ENCODE measurements around the gene SLC24A3.
"Not testable (repeated sequence)": the region's sequence is repeated elsewhere in the genome, so short reads cannot be mapped to it uniquely, and the experiment has no call there.

The SLC24A3 gene

GRCh38 chr20:19748681-19749080, 536.2 kb downstream of the SLC24A3 start:
- no peak for DNase-seq (ENCODE audit: low spot score)

- DNase-seq (ENCODE audit: low spot score): no peak
Observed at GRCh38 chr20:19749618-19750071, 537.2 kb downstream of the SLC24A3 start.

- no peak for DNase-seq (ENCODE audit: low spot score)
Observed at GRCh38 chr20:19750101-19750606, 537.7 kb downstream of the SLC24A3 start.

- no peak for DNase-seq (ENCODE audit: low spot score)
Observed at GRCh38 chr20:19750907-19751636, 538.6 kb downstream of the SLC24A3 start.

GRCh38 chr20:19754201-19754600, 541.8 kb downstream of the SLC24A3 start:
- not testable (repeated sequence) for DNase-seq (ENCODE audit: low spot score)

- DNase-seq (ENCODE audit: low spot score): no peak
Observed at GRCh38 chr20:19756761-19757486, 544.5 kb downstream of the SLC24A3 start.

- peak; percentile 89 for DNase-seq (ENCODE audit: low spot score)
Observed at GRCh38 chr20:19757487-19758132, 545.2 kb downstream of the SLC24A3 start.

- DNase-seq (ENCODE audit: low spot score): no peak
Observed at GRCh38 chr20:19758133-19758500, 545.7 kb downstream of the SLC24A3 start, which contains the start of gene RIN2. RIN2 (plus strand) TSS chr20:19758258; CDS start chr20:19889602, 131,344 bp downstream.

GRCh38 chr20:19758501-19759331, 546.3 kb downstream of the SLC24A3 start:
- peak; percentile 59 for DNase-seq (ENCODE audit: low spot score)

- no peak for DNase-seq (ENCODE audit: low spot score)
Observed at GRCh38 chr20:19760371-19760721, 547.9 kb downstream of the SLC24A3 start.

GRCh38 chr20:19761326-19761725, 548.9 kb downstream of the SLC24A3 start:
- DNase-seq (ENCODE audit: low spot score): no peak

- DNase-seq (ENCODE audit: low spot score): no peak
Observed at GRCh38 chr20:19761841-19762240, 549.4 kb downstream of the SLC24A3 start.

GRCh38 chr20:19764207-19764606, 551.8 kb downstream of the SLC24A3 start:
- no peak for DNase-seq (ENCODE audit: low spot score)

GRCh38 chr20:19765266-19765665, 552.8 kb downstream of the SLC24A3 start:
- DNase-seq (ENCODE audit: low spot score): no peak

GRCh38 chr20:19765913-19766312, 553.5 kb downstream of the SLC24A3 start:
- no peak for DNase-seq (ENCODE audit: low spot score)

- no peak for DNase-seq (ENCODE audit: low spot score)
Observed at GRCh38 chr20:19767070-19767469, 554.6 kb downstream of the SLC24A3 start.

- no peak for DNase-seq (ENCODE audit: low spot score)
Observed at GRCh38 chr20:19768325-19768842, 555.9 kb downstream of the SLC24A3 start.

GRCh38 chr20:19769507-19769906, 557.1 kb downstream of the SLC24A3 start:
- no peak for DNase-seq (ENCODE audit: low spot score)

- no peak for DNase-seq (ENCODE audit: low spot score)
Observed at GRCh38 chr20:19770375-19770774, 557.9 kb downstream of the SLC24A3 start.

GRCh38 chr20:19771031-19771430, 558.6 kb downstream of the SLC24A3 start:
- DNase-seq (ENCODE audit: low spot score): no peak
